AG09309 (cell line): Measurements from ENCODE around the gene KBTBD2.
"Not testable (repeated sequence)": the region's sequence is repeated elsewhere in the genome, so short reads cannot be mapped to it uniquely, and the experiment has no call there.

Source experiments
- DNase-seq: peaks from one replicate; pipeline ENCODE4 v3.0.0-alpha.2; 2010; ENCODE audit warnings: low read depth
- H3K4me3 ChIP-seq: 2 replicates; pipeline ENCODE4 v1.5.1; 2011; ENCODE audit warnings: mild to moderate bottlenecking, low read depth, low read length, moderate library complexity; ENCODE audit not compliant: control insufficient read depth
- TF ChIP-seq, protein P1 (sequence below): IDR thresholded peaks from 2 replicates; pipeline ENCODE4 v1.5.1; 2011; ENCODE audit warnings: mild to moderate bottlenecking, low read depth, low read length, inconsistent platforms; ENCODE audit not compliant: insufficient read depth, control insufficient read depth; ENCODE audit errors: missing control alignments

The KBTBD2 gene

DNA sequence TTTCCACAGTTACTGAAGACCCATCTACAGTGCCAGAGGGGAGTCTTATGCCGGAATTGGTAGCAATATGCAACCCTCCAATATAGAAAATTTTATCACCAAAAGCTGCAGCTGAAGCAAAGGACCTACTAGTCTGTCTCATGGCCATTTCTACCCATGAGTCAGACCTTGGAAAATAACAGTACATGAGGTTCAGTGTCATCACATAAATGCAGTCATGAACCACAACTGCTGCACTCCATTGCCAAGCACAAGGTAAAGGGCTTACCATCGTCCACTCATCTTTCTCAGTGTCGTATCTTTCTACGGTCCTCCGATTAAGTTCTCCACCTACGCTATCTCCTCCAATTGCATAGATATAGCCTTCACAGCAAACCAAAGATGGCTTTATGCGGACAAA is 21.8 kb downstream of the KBTBD2 start:
- no peak overlapping the region for H3K4me3 ChIP-seq
- DNase-seq = no peak
- TF ChIP-seq, protein P1, sequence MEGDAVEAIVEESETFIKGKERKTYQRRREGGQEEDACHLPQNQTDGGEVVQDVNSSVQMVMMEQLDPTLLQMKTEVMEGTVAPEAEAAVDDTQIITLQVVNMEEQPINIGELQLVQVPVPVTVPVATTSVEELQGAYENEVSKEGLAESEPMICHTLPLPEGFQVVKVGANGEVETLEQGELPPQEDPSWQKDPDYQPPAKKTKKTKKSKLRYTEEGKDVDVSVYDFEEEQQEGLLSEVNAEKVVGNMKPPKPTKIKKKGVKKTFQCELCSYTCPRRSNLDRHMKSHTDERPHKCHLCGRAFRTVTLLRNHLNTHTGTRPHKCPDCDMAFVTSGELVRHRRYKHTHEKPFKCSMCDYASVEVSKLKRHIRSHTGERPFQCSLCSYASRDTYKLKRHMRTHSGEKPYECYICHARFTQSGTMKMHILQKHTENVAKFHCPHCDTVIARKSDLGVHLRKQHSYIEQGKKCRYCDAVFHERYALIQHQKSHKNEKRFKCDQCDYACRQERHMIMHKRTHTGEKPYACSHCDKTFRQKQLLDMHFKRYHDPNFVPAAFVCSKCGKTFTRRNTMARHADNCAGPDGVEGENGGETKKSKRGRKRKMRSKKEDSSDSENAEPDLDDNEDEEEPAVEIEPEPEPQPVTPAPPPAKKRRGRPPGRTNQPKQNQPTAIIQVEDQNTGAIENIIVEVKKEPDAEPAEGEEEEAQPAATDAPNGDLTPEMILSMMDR = no peak

DNA sequence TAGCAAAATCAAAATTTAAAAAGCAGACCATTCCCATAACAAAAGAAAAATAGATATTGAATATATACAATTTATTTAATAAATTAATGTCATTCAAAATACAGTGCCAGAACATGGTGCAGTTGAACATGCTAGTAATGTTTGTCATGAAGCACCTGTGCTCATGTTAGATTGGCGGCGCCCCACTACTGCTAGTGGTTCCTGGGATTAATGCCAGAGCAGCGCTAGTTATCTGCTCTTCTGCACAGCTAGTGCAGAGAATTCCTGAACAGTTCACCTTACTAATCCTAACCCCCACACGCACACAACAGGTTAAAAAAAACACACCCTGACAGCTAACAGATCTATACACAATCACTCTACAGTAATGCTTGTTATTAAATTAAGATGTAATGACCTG is 23.4 kb downstream of the KBTBD2 start:
- no peak overlapping the region for H3K4me3 ChIP-seq
- no peak for DNase-seq
- TF ChIP-seq, protein P1 = no peak

DNA sequence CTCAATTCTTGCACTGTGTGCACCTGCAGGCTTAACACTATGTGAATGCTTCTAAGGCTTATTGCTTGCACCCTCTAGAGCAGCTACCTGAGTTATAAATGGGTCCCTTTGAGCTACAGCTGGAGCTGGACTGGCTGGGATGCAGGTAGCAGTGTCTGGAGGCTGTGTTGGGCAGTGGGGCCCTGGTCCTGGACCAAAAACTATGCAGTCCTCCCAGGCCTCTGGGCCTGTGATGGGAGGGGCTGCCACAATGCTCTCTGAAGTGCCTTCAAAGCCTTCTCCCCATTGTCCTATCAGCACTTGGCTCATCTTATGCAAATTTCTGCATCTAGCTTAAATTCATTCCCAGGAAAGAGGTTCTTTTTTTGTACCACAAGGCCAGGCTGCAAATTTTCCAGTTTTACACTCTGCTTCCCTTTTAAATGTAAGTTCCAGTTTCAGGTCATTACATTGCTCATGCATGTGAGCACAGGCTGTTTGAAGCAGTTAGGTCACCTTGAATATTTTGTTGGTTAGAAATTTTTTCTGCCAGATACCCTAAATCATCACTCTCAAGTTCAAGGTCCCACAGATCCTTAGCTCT is 26.0 kb downstream of the KBTBD2 start:
- H3K4me3 ChIP-seq = no peak overlapping the region
- TF ChIP-seq, protein P1 = no peak
- no peak for DNase-seq

DNA sequence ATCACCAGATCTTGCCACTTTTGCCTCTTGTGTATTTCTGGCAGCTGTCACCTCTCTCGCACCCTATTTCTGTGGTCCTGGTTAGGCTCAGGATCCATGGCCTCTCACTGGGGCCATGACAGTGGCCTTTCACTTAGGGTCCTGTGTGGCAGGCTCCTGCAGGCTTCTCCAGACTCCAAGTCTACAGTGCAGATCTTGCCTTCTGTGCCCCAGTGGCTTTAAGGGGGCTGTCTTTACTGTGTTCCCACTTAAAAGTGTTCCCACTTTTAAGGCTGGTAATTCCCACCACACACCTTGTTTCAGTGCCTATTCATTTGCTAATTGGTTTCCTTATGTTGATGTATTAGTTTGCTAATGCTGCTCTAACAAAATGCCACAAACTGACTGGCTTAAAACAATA is 27.7 kb downstream of the KBTBD2 start:
- DNase-seq, H3K4me3 ChIP-seq: not testable (repeated sequence)

DNA sequence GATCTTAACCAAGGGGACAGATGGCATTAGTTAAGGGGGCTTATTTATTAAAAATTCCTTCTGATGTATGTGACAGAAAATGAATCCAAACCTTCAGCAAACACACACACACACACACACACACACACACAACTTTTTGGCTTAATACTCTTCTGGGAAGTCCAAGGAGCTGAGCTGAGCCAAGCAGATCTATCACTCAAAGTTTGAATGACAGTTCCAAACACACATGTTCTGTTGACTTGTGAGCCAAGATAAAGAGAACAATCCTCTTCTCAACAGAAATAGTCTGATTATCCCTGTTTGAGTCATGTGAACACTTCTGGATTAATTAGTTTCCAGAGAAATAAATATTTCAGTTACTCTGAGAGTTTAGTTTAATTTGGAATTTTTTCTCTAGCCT is 31.5 kb downstream of the KBTBD2 start:
- TF ChIP-seq, protein P1 = no peak
- no peak for DNase-seq
- no peak overlapping the region for H3K4me3 ChIP-seq

DNA sequence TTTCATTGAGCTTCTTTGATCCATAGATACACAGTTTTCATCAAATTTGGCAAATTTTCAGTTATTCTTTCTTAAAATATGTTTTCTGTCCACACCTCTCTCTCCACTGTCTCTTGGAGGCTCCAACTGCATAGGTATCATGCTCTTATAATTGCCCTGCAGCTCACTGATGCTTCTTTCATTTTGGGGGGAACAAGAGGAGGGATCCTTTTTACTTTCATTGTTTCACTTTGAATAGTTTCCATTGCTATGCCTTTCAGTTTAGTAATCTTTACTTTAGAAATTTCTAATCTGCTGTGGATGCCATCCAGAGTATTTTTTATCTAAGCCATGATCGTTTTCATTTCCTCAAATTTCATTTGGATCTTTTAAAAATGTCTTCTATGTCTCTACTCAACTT is 32.9 kb downstream of the KBTBD2 start:
- TF ChIP-seq, protein P1 = no peak
- no peak for DNase-seq
- no peak overlapping the region for H3K4me3 ChIP-seq

DNA sequence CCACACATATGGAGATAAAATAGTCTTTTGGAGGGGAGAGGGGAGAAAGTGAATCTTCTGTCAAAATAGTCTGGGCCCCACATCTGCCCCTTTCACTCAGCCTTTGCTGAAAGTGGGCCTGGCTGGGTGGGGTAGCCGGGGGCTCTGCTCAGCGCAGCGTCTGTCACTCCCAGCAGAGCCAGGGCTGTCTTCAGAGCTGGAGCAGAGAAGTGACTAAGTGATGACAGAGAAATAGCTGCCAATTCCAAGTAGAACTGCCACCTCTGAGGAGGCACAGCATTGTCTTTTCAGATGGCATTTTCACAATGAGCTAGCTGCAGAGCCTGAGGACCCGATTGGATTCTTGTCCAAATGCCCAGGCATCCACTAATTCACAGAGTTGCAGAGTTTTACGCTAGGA is 34.5 kb downstream of the KBTBD2 start:
- H3K4me3 ChIP-seq, DNase-seq: not testable (repeated sequence)

DNA sequence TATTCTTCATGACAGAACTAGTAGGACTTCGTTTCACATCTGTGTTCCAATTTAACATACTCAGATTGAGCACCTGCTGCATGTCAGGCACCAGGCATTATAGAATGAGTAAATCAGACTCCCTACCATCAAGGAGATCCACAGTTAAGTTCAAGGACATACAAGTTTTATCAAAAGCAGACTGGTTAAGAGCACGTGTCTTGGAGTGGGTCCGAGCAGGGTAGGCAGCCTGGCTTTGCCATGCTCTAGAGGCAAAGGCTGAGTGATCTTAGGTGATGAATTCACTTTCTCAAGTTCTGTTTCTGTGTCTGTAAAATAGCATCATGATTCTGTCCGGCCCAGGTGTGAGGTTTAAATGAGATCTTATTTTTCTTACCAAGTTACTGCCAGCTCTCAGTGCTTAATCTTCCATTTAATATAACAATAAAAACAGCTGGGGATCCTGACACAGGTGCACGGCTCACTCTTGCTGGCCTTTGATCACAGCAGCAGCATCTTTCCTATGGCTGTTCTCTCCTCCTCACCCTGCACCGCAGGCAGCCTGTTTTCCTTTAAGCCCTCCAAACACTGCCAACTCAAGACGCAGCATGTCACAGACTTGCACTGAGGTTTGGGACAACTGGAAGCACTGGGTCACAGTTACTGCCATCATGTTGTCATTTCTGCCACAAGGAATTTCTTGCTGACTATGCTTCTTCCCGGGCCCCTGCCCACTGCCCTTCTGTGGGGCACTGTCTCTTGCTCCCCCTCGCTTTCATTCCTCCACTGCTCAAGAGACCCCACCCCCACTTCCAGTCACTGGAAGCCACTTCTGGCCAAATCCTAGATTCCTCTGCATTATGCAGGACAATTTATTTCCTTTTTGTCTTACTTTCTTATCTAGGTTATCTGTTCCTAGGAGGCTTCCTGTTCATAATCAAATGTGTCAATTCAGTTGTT is 35.5 kb downstream of the KBTBD2 start:
- not testable (repeated sequence) for H3K4me3 ChIP-seq, DNase-seq

DNA sequence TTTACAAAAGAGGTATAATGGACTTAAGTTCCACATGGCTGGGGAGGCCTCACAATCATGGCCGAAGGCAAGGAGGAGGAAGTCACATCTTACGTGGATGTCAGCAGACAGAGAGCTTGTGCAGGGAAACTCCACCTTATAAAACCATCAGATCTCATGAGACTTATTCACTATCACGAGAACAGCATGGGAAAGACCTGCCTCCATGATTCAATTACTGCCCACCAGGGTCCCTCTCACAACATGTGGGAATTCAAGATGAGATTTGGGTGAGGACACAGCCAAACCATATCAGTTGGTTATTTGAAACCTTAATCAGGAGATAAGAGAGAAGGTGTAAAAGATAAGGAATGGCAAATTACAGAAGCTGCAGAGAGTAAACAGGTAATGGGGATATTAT is 40.9 kb downstream of the KBTBD2 start:
- DNase-seq, H3K4me3 ChIP-seq: not testable (repeated sequence)

DNA sequence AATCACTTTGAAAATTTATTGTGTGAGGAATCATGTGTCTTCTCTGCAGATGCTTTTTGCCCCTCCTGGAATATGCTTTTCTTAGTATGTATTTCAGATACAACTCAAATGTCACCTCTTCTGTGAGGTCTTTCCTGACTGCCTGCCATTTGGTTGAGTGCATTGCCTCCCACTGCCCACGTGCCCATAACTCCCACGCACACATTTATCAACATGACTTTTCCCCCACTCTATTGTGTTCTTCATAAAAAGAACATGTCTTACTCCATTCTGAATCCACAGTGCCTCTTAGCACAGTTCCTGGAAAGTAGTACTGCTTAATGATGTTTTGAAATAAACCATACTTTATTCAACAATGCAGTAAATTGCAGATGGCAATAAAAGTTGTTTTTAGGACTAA is 42.9 kb downstream of the KBTBD2 start:
- DNase-seq, H3K4me3 ChIP-seq: not testable (repeated sequence)
